ENCODE measurements around the gene LGALS8.

DNA sequence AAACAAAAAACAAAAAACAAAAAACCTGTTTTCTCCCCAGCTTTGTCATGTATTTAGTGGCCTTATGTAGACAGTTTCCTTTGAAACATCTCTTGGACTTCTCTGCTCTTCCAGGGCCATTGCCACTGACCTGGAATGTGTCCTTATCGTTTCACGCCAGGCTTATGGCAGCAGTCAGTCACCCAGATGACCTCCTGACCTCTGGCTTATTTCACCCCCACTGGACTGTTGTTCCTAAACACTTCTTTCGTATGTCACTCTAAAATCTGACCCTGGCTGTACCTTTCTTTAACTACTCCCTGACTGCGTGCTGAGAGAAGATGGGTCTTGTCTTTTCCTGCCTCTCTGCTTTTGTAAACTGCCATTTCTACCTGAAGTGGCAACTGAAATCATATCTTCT lies 9.1 kb downstream of the LGALS8 start:
- TF ChIP-seq, protein P1, sequence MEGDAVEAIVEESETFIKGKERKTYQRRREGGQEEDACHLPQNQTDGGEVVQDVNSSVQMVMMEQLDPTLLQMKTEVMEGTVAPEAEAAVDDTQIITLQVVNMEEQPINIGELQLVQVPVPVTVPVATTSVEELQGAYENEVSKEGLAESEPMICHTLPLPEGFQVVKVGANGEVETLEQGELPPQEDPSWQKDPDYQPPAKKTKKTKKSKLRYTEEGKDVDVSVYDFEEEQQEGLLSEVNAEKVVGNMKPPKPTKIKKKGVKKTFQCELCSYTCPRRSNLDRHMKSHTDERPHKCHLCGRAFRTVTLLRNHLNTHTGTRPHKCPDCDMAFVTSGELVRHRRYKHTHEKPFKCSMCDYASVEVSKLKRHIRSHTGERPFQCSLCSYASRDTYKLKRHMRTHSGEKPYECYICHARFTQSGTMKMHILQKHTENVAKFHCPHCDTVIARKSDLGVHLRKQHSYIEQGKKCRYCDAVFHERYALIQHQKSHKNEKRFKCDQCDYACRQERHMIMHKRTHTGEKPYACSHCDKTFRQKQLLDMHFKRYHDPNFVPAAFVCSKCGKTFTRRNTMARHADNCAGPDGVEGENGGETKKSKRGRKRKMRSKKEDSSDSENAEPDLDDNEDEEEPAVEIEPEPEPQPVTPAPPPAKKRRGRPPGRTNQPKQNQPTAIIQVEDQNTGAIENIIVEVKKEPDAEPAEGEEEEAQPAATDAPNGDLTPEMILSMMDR (IDR thresholded peaks at IDR 0.05): no peak
- TF ChIP-seq POLR2A (IDR thresholded peaks at IDR 0.05) (no peak), EP300 (IDR thresholded peaks at IDR 0.05) (no peak)
